SKM-1 treated with dmso at 0.1 percent for 144 hours (cell line): Measurements from ENCODE around the gene SERHL2.
"Not testable (repeated sequence)": the region's sequence is repeated elsewhere in the genome, so short reads cannot be mapped to it uniquely, and the experiment has no call there.

ENCODE experiments used
- DNase-seq: peaks from one replicate; lab custom pipeline; 2025; ENCODE audit not compliant: unreplicated experiment; lab: John Stamatoyannopoulos, UW

SERHL2 gene

DNA sequence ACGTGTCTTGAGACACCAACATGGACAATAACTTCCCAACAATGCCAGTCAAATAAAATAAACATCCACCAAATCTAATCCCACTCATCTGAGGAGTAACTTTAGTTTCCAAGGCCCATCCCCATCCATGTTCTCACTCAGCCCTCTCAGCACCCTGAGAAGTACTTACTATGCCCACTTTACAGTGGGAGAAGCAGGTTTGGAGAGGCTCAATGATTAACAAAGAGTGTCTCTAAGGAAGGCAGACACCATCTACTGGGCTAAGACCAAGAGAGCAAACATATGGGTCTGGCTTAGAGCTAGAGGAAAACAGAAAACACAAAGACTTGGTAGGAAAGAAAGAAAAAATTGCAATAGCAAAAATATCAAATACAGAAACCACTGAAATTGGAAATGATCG is 49.7 kb downstream of the SERHL2 start:
- no peak for DNase-seq

DNA sequence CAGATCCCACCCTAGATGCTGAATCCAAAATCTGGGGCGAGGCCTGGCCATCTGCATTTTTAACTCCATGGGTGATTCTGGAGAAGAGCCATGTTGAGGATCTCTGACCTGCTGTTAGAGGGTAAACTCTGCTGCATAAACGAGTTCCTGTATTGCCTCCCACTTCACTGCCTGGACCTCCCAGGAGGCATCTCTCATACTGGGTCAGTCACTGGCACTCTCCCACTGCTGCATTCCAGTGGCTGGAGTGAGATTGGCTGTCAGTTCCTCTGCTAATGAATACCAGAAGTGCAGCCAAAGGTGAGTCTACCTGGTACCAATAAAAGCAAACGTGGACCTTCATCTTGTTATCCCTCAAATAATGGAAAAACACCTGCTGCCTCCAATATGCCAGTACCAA is 50.6 kb downstream of the SERHL2 start:
- no peak for DNase-seq

DNA sequence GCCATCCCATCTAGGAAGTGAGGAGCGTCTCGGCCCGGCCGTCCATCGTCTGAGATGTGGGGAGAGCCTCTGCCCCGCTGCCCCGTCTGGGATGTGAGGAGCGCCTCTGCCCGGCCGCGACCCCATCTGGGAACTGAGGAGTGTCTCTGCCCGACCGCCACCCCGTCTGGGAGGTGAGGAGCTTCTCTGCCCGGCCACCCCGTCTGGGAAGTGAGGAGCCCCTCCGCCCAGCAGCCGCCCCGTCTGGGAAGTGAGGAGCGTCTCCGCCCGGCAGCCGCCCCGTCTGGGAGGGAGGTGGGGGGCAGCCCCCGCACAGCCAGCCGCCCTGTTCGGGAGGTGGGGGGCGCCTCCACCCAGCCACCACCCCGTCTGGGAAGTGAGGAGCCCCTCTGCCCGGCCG is 53.9 kb downstream of the SERHL2 start:
- not testable (repeated sequence) for DNase-seq

DNA sequence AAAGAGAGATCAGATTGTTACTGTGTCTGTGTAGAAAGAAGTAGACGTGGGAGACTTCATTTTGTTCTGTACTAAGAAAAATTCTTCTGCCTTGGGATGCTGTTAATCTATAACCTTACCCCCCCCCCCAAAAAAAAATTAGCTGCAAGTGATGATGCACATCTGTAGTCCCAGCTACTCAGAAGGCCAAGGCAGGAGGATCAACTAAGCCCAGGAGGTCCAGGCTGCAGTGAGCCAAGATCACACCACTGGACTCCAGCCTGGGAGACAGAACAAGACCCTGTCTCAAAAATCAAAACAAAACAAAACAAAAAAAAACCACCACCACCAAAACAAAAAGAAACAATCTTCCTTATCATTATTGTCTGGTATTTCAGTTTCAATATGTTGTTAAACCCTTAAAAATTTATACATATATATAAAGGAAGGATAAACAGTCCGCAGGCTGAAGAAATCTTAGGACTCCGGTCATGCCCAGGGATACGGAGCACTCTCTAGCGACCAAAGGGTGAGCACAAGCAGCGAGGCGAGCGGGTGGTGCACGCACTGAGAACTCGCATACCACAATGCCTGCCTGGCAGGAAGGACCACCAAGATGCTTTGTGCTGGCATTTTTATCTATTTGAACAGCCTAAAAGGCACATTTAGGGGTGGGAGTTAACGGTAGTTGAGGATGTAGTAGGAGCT is 54.5 kb downstream of the SERHL2 start:
- DNase-seq: no peak

DNA sequence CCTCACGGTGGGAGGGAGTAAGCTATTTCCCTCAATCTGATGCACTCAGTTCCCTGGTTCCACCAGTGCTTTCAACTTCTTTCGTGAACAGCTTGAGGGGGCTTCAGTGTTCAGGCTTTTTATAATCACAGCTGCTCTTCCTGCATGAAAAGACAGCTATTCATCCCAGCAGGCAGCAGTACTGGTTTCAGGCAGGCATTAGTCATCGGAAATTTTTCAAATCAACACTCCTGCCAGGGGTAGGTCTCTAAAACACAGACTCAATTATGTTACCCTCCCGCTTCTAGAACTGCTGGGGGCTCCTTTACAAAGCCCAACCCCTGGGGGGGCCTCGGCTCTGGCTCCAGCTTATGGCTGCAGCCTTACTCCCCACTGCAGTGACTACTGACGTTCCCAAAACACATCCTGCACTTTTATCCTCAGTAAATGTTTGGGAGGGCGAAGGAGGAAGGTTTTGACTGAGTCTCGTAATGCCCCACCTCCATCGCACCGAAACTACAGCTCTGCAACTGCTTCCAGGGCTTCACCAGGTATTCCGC is 55.1 kb downstream of the SERHL2 start:
- no peak for DNase-seq

DNA sequence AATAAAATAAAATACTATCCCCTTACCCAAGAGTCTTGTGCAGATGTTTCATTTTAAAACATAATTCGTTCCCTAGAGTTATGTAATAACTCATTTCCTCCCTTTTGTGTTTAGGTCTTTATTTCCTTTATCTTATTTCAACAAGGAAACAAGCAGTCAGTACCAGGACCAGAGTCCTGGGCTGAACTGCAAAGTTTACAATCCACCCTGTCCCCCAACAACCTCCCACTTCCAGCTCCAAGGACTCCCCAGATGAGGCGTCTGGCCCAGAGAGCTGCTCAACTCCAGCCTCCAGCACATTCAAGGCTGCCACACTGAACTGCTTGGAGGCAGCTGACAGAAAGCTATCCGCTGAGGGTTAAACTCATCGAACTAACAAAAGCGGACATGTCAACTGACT is 56.4 kb downstream of the SERHL2 start:
- DNase-seq: no peak

DNA sequence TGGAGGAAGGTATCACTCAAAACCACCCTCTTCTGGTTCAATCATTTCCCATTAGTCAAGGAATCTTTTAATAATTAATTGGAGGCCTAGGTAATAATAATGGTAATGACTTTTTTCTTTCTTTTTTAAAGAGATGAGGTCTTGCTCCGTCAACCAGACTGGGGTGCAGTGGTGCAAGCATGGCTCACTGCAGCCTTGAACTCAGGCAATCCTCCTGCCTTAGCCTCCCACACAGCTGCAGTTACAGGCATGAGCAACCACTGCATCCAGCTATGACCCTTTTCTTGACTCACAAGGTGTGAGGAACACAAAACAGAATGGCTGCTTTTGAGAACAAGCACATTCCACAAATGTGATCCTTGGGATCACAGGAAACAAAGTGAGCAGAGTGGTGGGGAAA is 57.3 kb downstream of the SERHL2 start:
- no peak for DNase-seq

DNA sequence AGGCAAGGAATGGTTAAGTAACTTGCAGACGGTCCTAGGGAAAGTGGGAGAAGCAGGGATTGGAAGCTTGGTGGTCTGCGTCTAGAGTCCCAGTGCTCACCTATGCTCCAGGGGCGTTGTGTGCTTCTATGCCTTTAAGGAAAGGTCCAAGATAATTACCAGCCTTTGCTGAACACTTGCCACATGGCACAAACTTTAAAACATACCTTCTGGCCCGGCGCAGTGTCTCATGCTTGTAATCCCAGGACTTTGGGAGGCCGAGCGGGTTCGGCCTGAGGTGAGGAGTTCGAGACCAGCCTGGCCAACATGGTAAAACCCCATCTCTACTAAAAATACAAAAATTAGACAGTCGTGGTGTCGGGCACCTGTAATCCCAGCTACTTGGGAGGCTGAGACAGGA is 58.6 kb downstream of the SERHL2 start:
- DNase-seq: no peak

DNA sequence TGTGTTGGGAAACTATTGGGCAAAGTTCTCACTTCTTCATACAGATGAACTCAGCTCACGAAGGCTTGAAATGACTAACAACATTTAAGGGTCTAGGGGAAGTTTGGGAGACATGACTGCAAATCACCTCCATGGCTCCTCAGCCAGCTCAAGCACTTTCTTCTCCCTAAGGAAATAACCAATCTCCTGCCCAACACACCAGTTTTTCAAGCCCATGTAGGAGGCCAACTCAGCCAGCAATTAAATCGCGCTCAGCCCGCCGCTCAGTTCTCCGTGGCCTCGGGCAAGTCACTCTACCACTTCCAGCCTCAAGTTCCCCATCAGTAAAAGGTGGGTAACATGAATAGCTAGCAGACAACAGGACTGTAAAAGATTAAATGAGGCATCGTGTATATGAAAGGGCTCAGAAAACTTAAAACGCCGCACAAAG is 60.1 kb downstream of the SERHL2 start:
- peak; percentile 42 for DNase-seq

DNA sequence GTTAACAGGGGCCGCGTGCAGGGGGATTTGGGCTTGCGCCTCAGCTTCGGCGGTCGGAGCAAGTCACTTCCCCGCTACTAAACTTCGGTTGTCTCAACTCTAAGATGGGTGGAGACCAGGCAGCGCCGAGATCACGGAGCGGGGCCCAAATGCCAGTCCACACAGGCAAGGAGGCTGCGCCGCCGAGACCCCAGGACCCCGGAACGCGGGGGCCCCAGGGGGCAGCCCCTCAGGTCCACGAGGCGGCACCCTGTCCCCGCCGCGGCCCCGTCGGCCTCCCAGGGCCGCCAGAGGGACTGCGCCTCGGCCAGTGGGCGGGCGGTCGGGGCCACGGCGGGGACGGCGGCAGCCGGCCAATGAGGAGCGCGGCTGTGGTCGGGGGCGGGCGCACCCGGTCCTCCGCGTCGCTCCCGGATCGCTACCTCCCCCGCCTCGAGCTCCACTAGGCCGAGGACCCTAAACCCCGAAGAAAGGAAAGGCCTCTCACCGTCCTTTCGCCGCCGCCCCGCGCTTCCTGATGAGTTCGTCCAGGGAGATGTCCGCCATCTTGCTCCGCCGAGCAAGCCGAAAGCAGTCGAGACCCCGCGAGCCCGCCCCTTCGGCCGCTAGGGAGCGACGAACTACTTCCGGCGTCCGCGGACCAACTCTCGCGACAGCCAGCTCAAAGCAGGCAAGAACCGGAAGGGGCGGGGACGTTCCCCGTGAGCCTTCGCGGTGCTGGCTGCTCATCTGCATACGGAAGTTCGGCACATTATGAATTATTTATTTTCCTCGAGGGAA is 60.7 kb downstream of the SERHL2 start, which contains the start of gene POLDIP3:
Gene POLDIP3, minus strand, starts transcription at position 572 of the 780 bp plus-strand sequence. Its CDS starts 26 bp downstream, at position 546.
- DNase-seq: peak; percentile 96

DNA sequence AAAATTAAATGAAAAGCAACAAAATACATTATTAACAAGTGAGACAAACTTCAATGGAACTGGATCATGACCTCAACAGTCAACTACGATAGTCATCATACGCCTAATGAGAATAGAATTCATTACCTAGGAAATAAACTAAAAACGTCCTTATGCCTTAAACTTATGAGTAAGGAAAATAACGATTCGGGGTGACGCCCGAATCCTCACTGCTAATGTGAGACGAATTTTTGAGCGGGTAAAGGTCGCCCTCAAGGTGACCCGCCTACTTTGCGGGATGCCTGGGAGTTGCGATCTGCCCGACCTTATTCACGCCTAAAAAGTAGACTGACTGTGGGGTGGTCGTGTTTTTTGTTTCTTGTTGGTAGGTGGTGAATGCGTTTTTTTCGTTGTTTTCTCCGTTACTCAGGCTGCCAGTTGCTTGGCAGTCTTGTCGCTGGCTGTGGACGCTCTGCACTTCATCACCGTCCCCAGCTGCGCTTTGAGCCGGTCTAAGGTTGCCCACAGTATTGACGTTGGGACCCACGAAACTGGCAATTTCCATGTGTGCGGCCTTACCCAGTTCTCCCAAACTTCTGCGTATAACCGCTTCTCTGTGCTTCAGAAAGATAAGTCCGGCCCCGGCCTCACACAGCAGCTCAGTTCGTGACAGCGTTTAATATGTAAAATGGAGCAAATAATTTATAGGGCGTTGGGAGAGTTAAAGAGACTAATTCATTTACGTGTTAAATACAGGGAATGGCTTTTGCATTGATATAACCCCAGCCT is 61.5 kb downstream of the SERHL2 start:
- DNase-seq: peak; percentile 95

DNA sequence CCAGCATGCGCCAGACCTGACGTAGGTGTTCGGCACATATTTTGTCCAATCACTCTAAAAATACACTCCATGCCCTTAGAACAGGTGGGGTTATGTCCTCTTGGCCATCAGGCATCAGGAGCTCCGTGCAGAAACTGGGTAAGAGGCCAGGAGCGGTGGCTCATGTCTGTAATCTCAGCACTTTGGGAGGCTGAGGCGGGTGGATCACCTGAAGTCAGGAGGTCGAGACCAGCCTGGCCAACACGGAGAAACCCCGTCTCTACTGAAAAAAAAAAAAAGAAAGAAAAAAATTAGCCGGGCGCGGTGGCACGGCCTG is 62.1 kb downstream of the SERHL2 start:
- DNase-seq: not testable (repeated sequence)

DNA sequence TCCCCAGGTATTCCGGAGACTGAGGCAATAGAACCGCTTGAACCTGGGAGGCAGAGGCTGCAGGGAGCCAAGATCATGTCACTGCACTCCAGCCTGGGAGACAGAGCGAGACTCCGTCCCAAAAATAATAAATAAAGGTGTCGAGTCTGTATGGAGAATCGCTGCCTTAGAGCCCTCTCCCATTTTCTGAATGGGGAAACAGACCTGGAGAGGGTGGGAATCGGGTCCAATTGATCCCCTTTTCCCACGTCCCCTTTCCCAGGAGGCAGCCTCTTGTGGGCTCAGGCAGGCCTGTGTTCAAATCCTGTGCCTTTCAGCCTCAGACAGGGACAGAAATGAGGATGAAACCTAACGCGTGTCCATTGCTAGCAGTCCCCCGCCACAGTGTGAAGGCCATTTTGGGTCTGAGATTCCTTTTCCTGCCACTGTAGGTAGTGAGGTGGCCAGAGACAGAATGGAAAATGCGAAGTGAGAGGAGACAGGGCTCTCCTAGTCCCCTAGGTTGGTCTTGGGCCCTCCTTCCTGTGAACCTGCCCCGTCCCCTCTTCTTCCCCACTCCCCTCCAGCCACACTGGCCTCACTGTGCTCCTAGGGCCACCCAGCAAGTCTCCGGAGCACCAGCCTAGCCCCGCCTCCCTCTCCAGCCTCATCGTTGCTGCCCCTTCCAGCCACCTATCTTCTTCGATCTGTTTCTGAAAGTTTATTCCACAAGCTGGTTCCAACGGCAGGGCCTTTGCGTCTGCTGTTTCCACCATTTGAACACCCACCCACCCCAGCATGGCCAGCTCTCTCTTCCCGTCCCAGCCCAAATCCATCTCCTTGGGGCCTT is 63.6 kb downstream of the SERHL2 start:
- DNase-seq: no peak

DNA sequence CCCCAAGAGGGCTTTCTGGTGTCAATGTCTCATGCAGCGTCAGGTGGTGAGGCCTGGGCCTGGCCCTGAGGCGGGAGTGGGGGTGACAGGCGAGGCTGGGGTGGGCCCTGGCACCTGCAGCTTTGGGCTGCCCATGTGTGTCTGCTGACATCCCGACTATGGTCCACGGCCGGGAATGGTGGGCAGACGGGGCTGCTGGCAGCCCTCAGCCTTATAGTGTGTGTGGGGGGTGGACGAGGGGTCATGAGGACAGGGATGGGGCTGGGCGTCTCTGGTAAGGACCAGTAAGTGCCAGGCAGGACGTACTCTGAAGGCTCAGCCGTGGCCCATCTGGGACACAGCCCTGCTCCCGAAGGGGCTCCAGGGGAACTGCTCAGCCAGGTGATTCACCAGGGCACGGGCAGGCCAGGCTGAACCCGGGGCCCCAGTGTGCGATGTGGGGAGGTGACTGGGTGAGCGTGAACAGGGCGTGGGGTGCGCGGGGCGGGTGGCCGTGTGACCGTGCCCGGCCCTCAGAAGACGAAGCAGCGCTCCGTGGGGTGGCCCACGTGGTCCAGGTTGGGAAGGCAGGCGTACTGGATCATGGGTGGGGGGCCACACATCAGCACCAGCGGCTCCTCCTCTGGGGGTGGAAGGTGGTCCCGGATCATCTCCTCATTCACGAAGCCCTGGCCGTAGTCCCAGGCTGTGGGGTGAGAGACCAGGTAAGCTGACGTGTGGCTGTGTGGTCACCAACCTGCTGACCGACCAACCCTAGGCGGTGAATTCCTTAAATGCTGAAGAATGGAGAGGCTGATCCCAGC is 65.7 kb downstream of the SERHL2 start:
- DNase-seq: no peak

DNA sequence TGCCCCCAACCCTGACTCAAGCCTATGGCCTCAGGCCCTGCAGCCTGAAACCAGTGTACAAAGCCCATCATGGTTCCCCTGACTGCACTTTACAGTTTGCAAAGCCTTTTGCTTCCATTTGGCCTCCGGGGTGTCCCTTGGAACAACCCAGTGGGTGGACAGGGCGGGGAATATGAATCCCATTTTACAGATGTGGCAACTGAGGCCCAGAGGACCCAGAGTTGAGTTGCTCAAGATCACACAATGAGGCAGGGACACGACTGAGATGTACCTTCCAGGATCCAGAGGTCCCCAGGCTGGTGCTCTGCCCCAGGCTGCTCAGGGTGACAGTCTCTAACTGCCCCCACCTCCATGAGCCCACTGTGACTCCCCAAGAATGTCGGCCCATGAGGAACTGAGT is 66.3 kb downstream of the SERHL2 start:
- no peak for DNase-seq

DNA sequence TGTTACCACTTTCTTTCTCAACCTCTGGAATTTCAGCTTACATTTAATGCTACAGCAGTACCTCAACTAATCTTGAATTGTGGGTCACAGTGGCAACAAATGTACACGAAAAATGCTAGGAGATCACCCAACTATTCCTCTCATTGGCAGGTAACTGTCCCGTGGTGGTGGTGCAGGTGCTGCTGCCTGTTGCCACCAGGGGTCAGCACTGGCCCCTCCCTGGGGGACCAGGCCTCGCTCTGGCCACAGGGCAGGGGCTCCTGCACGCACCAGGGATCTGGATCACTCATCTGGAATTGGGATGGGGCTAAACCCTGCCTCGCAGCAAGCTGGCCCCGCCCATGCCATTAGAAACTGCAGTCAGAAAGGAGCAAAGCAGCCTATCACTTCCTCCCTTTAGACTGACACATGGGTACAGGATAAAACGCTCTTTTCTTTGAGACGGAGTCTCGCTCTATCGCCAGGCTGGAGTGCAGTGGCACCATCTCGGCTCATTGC is 67.8 kb downstream of the SERHL2 start:
- DNase-seq: peak; percentile 15

DNA sequence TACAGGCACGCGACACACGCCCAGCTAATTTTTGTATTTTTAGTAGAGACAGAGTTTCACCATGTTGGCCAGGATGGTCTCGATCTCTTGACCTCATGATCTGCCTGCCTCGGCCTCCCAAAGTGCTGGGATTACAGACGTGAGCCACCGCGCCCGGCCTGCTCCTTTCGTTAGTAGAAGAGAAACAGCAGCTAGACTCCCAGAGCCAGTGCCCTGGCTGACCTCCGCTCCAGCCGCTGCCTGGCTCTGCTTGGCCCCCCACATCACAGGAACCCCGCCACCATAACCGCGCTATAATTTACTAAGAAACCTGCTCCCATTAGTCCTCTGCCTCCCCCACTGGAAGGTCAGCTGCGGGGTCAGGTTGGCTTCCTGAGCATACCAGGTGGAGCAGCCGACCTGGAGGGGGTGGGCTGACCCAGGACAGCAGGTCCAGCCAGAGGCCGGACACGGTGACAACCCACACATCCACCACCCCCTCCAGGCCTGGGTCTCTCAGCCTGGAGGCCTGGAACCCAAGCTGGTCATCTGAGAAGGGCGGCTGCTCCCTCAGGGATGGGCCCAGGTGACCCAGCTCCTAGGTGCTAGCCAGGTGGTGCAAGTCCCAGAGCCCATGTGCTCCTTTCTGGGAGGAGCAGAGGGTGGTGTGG is 68.4 kb downstream of the SERHL2 start:
- DNase-seq: no peak

DNA sequence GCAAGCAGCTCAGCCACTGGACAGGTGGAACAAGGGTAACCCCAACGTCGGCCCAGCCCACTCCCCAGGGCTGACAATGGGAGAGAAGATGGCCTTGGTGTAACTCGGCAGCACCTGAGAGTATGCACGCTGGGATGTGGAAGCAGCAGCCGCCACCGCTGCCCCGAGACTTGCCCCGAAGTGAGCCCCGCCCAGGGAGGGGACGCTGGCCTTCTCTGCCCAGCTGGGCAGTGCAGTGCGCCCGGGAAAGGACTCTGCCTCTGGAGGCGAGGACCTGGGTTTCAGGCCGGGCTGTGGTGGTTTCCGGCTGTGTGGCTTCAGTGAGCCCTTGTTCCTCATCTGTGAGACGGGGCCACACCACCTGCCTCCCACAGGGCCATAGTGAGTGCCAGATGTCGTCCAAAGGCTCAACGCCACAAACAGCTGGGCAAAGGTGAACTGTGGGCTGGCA is 69.6 kb downstream of the SERHL2 start:
- DNase-seq: peak; percentile 52
